OCI-LY1 (cell line): ENCODE measurements around the gene ADA.

Experiments
- H2AFZ ChIP-seq: fragments of 200-600 bp; sonication (generic), shearing (Covaris generic); 2 replicates; pipeline ENCODE4 v1.6.0; 2014; ENCODE audit warnings: antibody characterized with exemption, mild to moderate bottlenecking, low read length
- H3F3A ChIP-seq: fragments of 200-600 bp; sonication (generic), shearing (Covaris generic); 2 replicates; pipeline ENCODE4 v1.6.0; 2014; ENCODE audit warnings: mild to moderate bottlenecking, antibody characterized with exemption, low read length, moderate library complexity; ENCODE audit not compliant: insufficient read depth
- H3K27ac ChIP-seq: fragments of 200-600 bp; sonication (generic); 2 replicates; pipeline ENCODE4 v1.5.1; 2014; ENCODE audit warnings: low read length, mixed run types, mild to moderate bottlenecking, low read depth; ENCODE audit not compliant: poor library complexity, severe bottlenecking
- H3K27me3 ChIP-seq: fragments of 200-600 bp; sonication (generic); 2 replicates; pipeline ENCODE4 v1.6.0; 2014; ENCODE audit warnings: antibody characterized with exemption, mild to moderate bottlenecking, low read length, moderate library complexity; ENCODE audit not compliant: insufficient read depth
- H3K36me3 ChIP-seq: fragments of 200-600 bp; sonication (generic); 2 replicates; pipeline ENCODE4 v1.6.1; 2014; ENCODE audit warnings: mild to moderate bottlenecking, antibody characterized with exemption, low read length, moderate library complexity, mixed read lengths; ENCODE audit not compliant: insufficient read depth
- H3K4me1 ChIP-seq: fragments of 200-600 bp; sonication (generic); 2 replicates; pipeline ENCODE4 v1.5.1; 2014; ENCODE audit warnings: mild to moderate bottlenecking, low read length, moderate library complexity; ENCODE audit not compliant: insufficient read depth, severe bottlenecking
- H3K4me2 ChIP-seq: fragments of 200-600 bp; sonication (generic), shearing (Covaris generic); 2 replicates; pipeline ENCODE4 v1.6.1; 2014; ENCODE audit warnings: low read length
- H3K4me3 ChIP-seq: fragments of 200-600 bp; sonication (generic); 2 replicates; pipeline ENCODE4 v1.5.1; 2014; ENCODE audit warnings: low read length, low read depth, mild to moderate bottlenecking, mixed read lengths; ENCODE audit not compliant: poor library complexity, severe bottlenecking
- H3K79me2 ChIP-seq: fragments of 200-600 bp; shearing (Covaris generic); 2 replicates; pipeline ENCODE4 v1.6.1; 2016; ENCODE audit warnings: mixed run types, low read length, mixed read lengths; ENCODE audit not compliant: insufficient read depth
- H3K9ac ChIP-seq: fragments of 200-600 bp; sonication (generic), shearing (Covaris generic); 2 replicates; pipeline ENCODE4 v1.6.1; 2014; ENCODE audit warnings: mild to moderate bottlenecking, low read length, mixed read lengths
- H3K9me2 ChIP-seq: fragments of 200-600 bp; sonication (generic), shearing (Covaris generic); 2 replicates; pipeline ENCODE4 v1.6.1; 2014; ENCODE audit warnings: low read depth, mild to moderate bottlenecking, low read length, mixed read lengths
- H3K9me3 ChIP-seq: fragments of 200-600 bp; shearing (Covaris generic); 2 replicates; pipeline ENCODE4 v1.6.1; 2014; ENCODE audit warnings: low read length, mixed read lengths
- H4K20me1 ChIP-seq: fragments of 200-600 bp; sonication (generic), shearing (Covaris generic); 2 replicates; pipeline ENCODE4 v1.6.0; 2016; ENCODE audit warnings: mild to moderate bottlenecking, low read length; ENCODE audit not compliant: insufficient read depth
- EZH2 ChIP-seq: fragments of 200-600 bp; sonication (generic), shearing (Covaris generic); IDR thresholded peaks from 2 replicates; pipeline ENCODE4 v1.8.0; 2017; ENCODE audit warnings: borderline replicate concordance, mixed run types, mild to moderate bottlenecking, antibody characterized with exemption, low read length, moderate library complexity, mixed read lengths
- TF ChIP-seq, protein P1 (sequence below): fragments of 200-600 bp; sonication (generic), shearing (Covaris generic); IDR thresholded peaks from 2 replicates; pipeline ENCODE4 v1.5.1; 2017; ENCODE audit warnings: mild to moderate bottlenecking, antibody characterized with exemption, low read length, moderate library complexity, mixed read lengths

The ADA gene

DNA sequence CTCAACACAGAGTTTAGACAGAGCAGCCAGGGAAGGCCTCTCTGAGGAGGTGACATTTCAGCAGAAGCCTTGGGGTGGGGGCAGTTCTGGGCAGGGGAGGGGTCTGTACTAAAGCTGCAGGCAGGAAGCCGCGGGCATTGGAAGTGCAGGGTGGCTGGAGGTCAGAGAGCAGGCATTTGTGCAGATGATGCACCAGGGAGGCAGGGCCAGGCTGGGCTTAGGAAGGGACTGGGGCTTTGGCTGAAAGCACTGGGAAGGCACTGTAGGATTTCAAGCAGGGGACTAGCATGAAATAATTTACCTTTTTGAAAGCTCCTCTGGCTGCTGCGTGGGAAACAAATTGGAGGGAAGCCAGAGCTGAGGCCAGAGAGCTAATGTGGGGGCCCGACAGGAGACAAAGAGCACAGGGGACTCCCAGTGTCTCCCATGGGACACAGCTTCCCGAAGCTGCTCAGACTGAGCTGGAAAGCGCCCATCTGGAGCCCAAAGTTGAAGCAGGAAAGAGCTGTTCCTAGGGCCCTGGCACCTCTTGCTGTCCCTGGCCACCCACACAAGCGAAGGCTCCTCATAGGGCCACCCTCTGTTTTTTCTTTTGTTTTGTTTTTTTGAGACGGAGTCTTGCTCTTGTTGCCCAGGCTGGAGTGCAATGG, 19.3 kb downstream of the ADA start:
- Histone ChIP-seq H3K9me2 (no peaks in the 10 kb centered on the region), H3K9ac (no peak overlapping the region), H3K27ac (no peak overlapping the region), H3K9me3 (no peaks in the 10 kb centered on the region; the same call in 1 of the 2 replicates), H3K79me2 (no peaks in the 10 kb centered on the region), H3K4me1 (no peaks in the 10 kb centered on the region), H3F3A (no peaks in the 10 kb centered on the region), H3K36me3 (peaks cover 19% of the 10 kb centered on the region; the same call in 1 of the 2 replicates), H3K4me3 (no peak overlapping the region), H3K4me2 (no peak overlapping the region), H4K20me1 (no peaks in the 10 kb centered on the region), H3K27me3 (no peaks in the 10 kb centered on the region), H2AFZ (no peak overlapping the region)
- TF ChIP-seq EZH2 = no peak
- TF ChIP-seq, protein P1, sequence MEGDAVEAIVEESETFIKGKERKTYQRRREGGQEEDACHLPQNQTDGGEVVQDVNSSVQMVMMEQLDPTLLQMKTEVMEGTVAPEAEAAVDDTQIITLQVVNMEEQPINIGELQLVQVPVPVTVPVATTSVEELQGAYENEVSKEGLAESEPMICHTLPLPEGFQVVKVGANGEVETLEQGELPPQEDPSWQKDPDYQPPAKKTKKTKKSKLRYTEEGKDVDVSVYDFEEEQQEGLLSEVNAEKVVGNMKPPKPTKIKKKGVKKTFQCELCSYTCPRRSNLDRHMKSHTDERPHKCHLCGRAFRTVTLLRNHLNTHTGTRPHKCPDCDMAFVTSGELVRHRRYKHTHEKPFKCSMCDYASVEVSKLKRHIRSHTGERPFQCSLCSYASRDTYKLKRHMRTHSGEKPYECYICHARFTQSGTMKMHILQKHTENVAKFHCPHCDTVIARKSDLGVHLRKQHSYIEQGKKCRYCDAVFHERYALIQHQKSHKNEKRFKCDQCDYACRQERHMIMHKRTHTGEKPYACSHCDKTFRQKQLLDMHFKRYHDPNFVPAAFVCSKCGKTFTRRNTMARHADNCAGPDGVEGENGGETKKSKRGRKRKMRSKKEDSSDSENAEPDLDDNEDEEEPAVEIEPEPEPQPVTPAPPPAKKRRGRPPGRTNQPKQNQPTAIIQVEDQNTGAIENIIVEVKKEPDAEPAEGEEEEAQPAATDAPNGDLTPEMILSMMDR = no peak

DNA sequence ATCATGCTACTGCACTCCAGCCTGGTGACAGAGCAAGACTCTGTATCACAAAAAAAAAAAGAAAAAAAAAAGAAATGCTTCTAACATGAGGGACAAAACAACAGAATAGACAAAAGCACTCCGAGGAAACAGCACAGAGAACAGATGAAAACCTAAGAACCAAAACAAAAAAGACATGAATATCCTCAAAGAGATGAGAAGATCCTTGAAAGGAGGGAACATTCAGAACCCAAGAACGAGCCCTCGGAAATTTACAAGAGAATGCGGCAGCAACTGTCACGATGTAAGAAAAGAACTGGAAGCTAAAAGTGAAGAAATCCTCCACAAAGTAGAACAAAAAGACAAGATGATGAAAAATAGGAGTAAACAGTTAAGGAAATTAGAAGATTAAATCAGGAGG, 21.2 kb downstream of the ADA start:
- no peak overlapping the region for H3K27ac ChIP-seq
- no peaks in the 10 kb centered on the region for H3K79me2 ChIP-seq
- no peaks in the 10 kb centered on the region for H3K4me1 ChIP-seq
- no peak overlapping the region for H3K4me3 ChIP-seq
- H3F3A ChIP-seq = no peaks in the 10 kb centered on the region
- no peaks in the 10 kb centered on the region for H3K9me2 ChIP-seq
- no peak overlapping the region for H3K9ac ChIP-seq
- no peaks in the 10 kb centered on the region for H4K20me1 ChIP-seq
- no peak overlapping the region for H2AFZ ChIP-seq
- no peak overlapping the region for H3K4me2 ChIP-seq
- H3K27me3 ChIP-seq = no peaks in the 10 kb centered on the region
- H3K9me3 ChIP-seq = no peaks in the 10 kb centered on the region
- H3K36me3 ChIP-seq = peaks cover 15% of the 10 kb centered on the region; the same call in 1 of the 2 replicates
- TF ChIP-seq EZH2 = no peak
- TF ChIP-seq, protein P1 = no peak

DNA sequence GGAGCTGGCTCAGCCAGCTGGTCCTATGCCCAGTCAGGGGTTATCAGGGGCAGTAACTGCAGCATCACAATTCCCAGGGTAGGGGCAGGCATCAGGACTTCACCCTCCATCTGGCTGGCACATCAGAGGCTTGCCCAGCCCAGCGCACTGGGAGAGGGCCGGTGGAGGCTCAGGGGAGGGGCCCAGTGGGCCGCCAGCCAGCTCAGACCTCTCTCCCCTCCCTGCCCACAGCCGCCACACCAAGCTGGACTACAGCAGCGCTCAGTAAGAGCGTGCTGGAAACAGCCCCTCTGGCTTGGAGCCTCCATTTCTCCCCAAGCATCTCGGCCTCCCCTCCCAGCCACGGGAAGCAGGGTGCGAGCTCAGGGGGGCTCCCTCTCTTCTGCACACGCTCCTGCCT, 22.0 kb downstream of the ADA start:
- H3K36me3 ChIP-seq = peaks cover 14% of the 10 kb centered on the region

More for the DNA sequence above, 22.0 kb downstream of the ADA start:
- Histone ChIP-seq H2AFZ (no peak overlapping the region), H3K9me2 (no peaks in the 10 kb centered on the region), H3K4me3 (no peak overlapping the region), H3K79me2 (no peaks in the 10 kb centered on the region), H4K20me1 (no peaks in the 10 kb centered on the region), H3K4me1 (no peaks in the 10 kb centered on the region), H3K27ac (no peak overlapping the region), H3K9ac (no peak overlapping the region), H3K27me3 (no peaks in the 10 kb centered on the region), H3F3A (no peaks in the 10 kb centered on the region), H3K9me3 (no peaks in the 10 kb centered on the region), H3K4me2 (no peak overlapping the region)
- TF ChIP-seq, protein P1 = no peak
- TF ChIP-seq EZH2 = no peak
